Progenitor cell of endocrine pancreas (in vitro differentiated cells): Measurements from ENCODE around the gene SPSB3. TPM values are rescaled to one million over a fixed set of nuclear protein-coding genes. Genes with fewer than 3 reads are reported as not detected.

ENCODE experiments used
- DNase-seq: peaks from one replicate; pipeline ENCODE4 v3.0.0; 2021; ENCODE audit warnings: low spot score; ENCODE audit not compliant: unreplicated experiment
- H3K27ac Mint-ChIP-seq: 2 replicates; pipeline ENCODE4 v1.8.0; 2021; ENCODE audit warnings: mild to moderate bottlenecking, moderate library complexity, mixed read lengths
- H3K27me3 Mint-ChIP-seq: 2 replicates; pipeline ENCODE4 v1.8.0; 2021; ENCODE audit warnings: mixed read lengths
- H3K36me3 Mint-ChIP-seq: 2 replicates; pipeline ENCODE4 v1.8.0; 2022; ENCODE audit warnings: mixed read lengths; ENCODE audit not compliant: insufficient read depth
- H3K4me1 Mint-ChIP-seq: 2 replicates; pipeline ENCODE4 v1.8.0; 2021; ENCODE audit warnings: low read depth, mixed read lengths
- H3K4me3 Mint-ChIP-seq: 2 replicates; pipeline ENCODE4 v1.8.0; 2021; ENCODE audit warnings: low read depth, mild to moderate bottlenecking, moderate library complexity, mixed read lengths
- H3K9me3 Mint-ChIP-seq: 2 replicates; pipeline ENCODE4 v1.8.0; 2021; ENCODE audit warnings: low read depth, mixed read lengths
- total RNA-seq: library from RNA; stranded (reverse); gene quantifications from 2 replicates; pipeline ENCODE4 v1.2.1, GENCODE V29; 2021
- TF ChIP-seq, protein P1 (sequence below): fragments of 200-600 bp; sonication (generic); IDR thresholded peaks from one replicate; pipeline ENCODE4 v1.5.0; 2021; ENCODE audit warnings: antibody characterized with exemption, mild to moderate bottlenecking; ENCODE audit not compliant: unreplicated experiment

Gene SPSB3
- total RNA-seq, 1 donor from 2014 or later = 47.8 TPM

GRCh38 chr16:1818204-1818872 lies 36.0 kb upstream of the SPSB3 start:
- Mint-ChIP-seq H3K27me3 (no peaks in the 10 kb centered on the region), H3K4me1 (no peaks in the 10 kb centered on the region), H3K4me3 (no peak overlapping the region)

DNA sequence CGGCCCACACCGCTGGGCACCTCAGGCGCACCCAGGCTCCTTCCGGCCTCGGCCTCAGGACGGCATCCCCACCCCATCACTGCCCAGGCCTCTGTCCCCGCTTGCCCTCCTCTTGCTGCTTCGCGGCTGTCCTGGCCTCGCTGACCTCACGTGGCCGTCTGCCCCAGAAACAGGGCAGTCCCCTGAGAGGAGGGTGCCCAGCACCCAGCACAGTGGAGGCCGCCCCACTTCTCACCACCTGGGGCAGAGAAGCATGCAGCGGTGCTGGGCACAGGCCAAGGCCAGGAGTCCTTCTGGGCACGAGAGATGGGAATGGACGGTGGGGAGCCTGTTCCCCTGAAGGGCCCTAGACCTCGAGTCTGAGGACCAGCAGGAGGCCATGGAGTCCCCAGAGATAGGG lies 35.3 kb upstream of the SPSB3 start:
- no peaks in the 10 kb centered on the region for H3K9me3 Mint-ChIP-seq
- DNase-seq = no peak
- TF ChIP-seq, protein P1, sequence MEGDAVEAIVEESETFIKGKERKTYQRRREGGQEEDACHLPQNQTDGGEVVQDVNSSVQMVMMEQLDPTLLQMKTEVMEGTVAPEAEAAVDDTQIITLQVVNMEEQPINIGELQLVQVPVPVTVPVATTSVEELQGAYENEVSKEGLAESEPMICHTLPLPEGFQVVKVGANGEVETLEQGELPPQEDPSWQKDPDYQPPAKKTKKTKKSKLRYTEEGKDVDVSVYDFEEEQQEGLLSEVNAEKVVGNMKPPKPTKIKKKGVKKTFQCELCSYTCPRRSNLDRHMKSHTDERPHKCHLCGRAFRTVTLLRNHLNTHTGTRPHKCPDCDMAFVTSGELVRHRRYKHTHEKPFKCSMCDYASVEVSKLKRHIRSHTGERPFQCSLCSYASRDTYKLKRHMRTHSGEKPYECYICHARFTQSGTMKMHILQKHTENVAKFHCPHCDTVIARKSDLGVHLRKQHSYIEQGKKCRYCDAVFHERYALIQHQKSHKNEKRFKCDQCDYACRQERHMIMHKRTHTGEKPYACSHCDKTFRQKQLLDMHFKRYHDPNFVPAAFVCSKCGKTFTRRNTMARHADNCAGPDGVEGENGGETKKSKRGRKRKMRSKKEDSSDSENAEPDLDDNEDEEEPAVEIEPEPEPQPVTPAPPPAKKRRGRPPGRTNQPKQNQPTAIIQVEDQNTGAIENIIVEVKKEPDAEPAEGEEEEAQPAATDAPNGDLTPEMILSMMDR = no peak
- no peaks in the 10 kb centered on the region for H3K27me3 Mint-ChIP-seq
- H3K4me1 Mint-ChIP-seq = no peaks in the 10 kb centered on the region
- H3K27ac Mint-ChIP-seq = no peak overlapping the region
- peaks cover 16% of the 10 kb centered on the region for H3K36me3 Mint-ChIP-seq
- no peak overlapping the region for H3K4me3 Mint-ChIP-seq

More at GRCh38 chr16:1818204-1818872, 36.0 kb upstream of the SPSB3 start:
- Mint-ChIP-seq H3K9me3 (no peaks in the 10 kb centered on the region), H3K27ac (no peak overlapping the region), H3K36me3 (peaks cover 13% of the 10 kb centered on the region)
- DNase-seq = no peak
- TF ChIP-seq, protein P1 = no peak

DNA sequence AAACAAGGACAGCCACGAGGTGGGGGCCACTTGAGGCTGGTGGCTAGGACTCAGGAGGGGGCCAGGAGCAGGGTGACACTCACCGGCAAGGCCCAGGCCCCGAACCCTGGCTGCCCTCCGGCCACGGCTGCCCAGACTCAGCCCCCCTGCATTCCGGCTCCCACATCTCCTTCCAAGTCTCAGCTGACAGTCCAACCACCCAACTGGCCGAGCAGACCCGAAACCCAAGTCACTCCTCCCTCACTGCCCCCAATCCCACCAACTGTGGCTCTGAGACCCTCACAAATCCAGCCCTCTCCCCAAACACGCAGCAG lies 34.9 kb upstream of the SPSB3 start:
- Mint-ChIP-seq H3K4me3 (no peak overlapping the region), H3K4me1 (no peaks in the 10 kb centered on the region), H3K27ac (no peak overlapping the region), H3K27me3 (no peaks in the 10 kb centered on the region), H3K9me3 (no peaks in the 10 kb centered on the region), H3K36me3 (peaks cover 16% of the 10 kb centered on the region)
- TF ChIP-seq, protein P1 = no peak
- no peak for DNase-seq

DNA sequence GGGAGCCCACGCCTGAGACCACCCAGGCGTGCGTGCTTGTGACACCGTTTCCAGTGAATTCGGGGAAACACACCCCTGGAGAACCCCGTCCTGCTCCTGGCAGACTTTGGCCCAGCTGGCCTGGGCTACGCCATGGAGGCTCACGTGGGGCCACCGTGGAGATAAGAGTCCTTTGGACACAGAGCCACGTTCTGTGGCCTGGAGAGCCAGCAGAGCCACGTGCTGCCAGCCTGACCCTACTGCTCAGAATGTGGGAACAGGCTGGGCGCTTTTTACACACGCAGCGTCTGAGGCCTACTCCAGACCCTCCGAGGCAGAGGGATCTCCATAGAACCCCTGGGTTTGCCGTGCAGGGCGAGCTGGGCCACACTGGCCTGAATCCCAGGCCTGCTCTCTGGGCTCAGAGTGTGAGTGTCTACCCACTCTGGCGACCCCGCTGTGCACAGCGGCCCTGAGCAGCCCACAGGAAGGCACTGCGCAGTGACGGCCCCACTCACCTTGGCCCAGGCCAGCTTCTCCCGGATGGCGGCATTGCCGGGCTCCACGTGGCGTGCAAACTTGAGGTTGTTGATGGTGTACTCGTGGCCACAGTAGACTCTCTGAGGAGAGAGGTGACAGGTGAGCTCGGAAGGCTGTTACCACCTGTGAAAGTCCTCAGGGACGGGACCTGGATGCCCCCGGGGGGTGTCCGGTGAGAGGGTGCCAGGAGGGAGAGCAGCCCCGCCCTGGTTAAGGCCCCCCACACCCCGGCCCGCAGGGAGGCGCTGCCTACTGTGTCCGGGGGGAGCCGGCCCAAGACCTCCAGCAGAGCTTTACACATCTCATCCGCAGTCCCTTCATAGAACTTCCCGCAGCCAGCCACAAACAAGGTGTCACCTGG lies 34.3 kb upstream of the SPSB3 start:
- Mint-ChIP-seq H3K4me1 (no peaks in the 10 kb centered on the region), H3K27ac (no peak overlapping the region), H3K9me3 (no peaks in the 10 kb centered on the region), H3K4me3 (no peak overlapping the region), H3K36me3 (peaks cover 16% of the 10 kb centered on the region), H3K27me3 (no peaks in the 10 kb centered on the region)
- DNase-seq = no peak
- TF ChIP-seq, protein P1 = no peak

DNA sequence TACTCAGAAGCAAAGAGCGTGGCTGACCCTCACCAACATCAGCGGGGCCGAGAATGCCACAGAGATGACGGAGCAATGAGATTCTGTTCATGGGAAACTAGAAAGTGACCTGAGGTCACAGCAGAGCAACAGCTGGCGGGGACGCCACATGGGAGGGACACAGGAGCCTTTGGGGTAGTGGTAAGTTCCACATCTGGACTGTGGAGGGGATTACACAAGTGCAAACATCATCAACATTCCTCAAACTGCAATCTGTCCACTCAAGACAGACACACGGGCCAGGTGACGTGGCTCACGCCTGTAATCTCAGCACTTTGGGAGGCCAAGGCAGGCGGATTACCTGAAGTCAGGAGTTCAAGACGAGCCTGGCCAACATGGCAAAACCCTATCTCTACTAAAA lies 33.1 kb upstream of the SPSB3 start:
- Mint-ChIP-seq H3K36me3 (peaks cover 16% of the 10 kb centered on the region), H3K27me3 (no peaks in the 10 kb centered on the region), H3K4me1 (no peaks in the 10 kb centered on the region), H3K4me3 (no peak overlapping the region), H3K27ac (no peak overlapping the region), H3K9me3 (no peaks in the 10 kb centered on the region)
- DNase-seq = no peak
- TF ChIP-seq, protein P1 = no peak
